ENCODE data around the gene IRAG1.

- TF ChIP-seq CTCF (IDR thresholded peaks at IDR 0.05) = no peak
- no peak for TF ChIP-seq EZH2 (IDR thresholded peaks at IDR 0.05; ENCODE audit: borderline replicate concordance, insufficient read depth, low read depth, low read length, poor library complexity, severe bottlenecking)
Observed at GRCh38 chr11:10727146-10727851, 33.7 kb upstream of the IRAG1 start.

All from B cell (primary cell).